Cerebellar cortex (tissue), 1 donor: ENCODE measurements around the gene IRAK1.
A peak's percentile ranks its signal among the peaks of the same experiment; 100 is the strongest.

Experiments used
- DNase-seq: peaks from one replicate; pipeline ENCODE4 v3.0.0-alpha.2; 2015; ENCODE audit warnings: low spot score

Gene IRAK1

GRCh38 chrX:153971124-153971449 lies 48.6 kb downstream of the IRAK1 start:
- peak; percentile 84 for DNase-seq

DNA sequence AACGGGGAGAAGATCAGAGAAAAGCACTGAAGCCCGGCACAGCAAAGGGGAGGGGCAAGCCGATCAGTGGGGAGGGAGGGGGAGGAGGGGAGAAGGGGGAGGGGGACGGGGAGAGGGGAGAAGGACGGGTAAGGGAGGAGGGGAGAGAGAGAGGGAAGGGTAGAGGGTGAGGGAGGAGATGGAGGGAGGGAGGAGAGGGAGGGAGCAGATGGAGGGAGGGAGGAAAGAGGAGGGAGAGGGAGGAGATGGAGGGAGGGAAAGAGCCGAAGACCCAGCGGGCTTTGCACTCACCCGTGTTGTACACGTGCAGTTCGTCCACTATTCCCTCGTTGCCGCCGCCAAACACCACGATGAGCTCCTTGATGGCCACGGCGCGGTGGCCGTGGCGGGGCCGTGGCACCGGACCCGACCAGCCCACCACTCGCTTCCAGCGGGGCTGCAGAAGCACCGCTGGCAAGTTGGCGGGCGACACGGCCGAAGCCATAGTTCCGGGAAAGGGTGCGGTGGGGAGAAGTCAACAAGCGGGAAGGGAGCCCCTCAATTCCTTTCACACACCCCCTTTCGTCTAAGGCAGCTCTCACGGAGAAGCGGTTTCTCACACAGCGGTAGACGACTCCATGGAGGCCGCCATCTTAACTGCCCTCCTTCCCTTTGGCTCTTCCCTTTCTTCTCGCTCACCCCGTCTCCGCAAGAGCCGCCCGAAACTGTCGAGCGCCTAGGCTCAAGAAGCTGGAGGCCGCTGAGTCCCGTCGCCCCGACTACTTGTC lies 49.2 kb downstream of the IRAK1 start:
- DNase-seq, result peak; percentile 81

DNA sequence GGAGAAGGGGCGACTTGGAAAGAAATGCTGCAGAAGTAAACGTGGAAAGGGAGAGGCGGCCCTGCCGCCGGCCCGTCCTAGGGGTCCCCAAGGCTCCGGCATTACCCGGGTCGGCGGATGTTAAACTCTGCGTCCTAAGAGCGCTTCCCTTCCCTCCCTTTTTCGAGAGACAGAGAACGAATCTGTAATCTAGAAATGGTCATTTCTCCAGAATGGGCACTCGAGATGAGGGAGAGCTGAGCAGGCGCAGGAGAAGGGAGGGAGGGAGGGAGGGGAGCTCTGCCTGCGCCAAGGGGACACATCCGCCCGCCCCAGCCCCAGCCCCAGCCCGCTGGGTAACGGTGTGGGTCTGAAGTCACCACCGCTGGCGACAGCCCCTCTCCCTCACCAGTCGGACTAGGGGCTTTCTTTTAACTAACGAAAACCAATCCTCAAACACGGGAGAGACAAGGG lies 49.8 kb downstream of the IRAK1 start:
- DNase-seq, result peak; percentile 59

- DNase-seq, result no peak
Measured at GRCh38 chrX:153969125-153969903, 50.4 kb downstream of the IRAK1 start.

DNA sequence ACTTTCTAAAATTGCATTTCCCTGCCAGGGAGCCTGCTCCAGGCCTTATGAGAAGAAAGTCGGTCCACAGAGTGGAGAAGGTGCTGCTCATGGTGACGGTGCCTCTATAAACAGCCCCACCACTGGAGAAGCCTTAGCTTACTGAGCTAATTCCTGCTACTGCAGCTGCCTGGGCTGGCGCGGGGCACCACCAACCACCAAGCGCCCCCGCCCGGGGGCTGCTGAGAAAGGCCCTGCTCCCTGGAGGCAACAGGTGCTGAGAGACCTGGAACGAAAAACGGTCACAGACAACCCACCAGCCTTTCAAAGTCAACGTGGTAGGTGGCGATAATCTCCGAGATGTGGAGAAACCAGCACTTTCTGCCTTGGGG lies 51.0 kb downstream of the IRAK1 start:
- DNase-seq, result no peak

DNA sequence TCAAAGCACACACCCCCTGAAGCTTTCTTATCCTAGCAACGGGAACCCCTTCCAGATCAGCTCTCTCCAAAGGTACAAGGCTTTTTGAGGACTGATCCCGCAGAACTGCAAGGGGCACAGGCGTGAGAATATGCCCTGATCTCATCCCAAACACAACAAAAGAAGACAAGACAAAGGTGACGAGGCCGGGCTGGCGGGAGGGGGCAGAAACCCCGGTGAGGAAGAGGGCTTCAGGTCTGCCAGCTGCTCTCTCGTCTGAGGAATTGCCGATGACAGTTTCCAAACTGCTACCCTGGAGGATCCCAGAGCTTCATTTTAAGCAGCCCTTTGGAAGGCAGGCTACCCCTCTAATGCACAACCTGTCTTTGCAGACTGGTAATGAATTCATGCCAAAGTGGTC lies 51.4 kb downstream of the IRAK1 start:
- no peak for DNase-seq

DNA sequence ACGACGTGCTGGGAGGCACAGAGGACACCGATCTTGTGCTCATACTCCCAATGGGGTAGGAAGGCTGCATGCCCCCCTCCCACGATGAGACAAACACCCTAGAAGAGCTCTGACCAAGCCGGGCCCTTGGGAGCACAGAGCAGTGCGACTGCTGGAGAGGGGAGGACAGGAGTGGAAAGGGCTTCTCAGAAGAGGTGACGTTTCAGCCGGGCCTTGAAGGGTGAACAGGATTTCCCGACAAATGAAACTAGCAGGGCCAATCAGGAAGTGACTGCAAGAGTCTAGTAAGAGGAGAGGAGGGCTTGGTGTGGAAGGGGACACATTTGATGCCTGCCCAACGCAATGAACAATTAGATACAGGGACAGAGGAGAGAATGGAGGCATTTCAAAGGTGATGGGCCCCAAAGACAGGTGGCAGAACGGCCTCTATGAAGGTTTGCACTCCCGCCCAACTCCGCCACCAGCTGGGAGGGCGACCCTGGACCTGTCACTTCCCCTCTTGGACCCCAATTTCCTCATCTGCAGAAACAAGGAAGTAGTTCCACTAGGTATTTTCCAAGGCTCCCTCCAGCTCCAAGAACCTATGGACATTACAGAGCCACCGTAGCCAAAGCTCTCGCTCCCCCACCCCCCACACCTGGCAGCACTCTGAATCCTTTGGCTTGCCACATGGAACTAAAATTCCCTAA lies 52.0 kb downstream of the IRAK1 start:
- no peak for DNase-seq

- DNase-seq, result no peak
Measured at GRCh38 chrX:153966841-153967535, 52.7 kb downstream of the IRAK1 start.

GRCh38 chrX:153966283-153966688 lies 53.4 kb downstream of the IRAK1 start:
- peak; percentile 84 for DNase-seq

DNA sequence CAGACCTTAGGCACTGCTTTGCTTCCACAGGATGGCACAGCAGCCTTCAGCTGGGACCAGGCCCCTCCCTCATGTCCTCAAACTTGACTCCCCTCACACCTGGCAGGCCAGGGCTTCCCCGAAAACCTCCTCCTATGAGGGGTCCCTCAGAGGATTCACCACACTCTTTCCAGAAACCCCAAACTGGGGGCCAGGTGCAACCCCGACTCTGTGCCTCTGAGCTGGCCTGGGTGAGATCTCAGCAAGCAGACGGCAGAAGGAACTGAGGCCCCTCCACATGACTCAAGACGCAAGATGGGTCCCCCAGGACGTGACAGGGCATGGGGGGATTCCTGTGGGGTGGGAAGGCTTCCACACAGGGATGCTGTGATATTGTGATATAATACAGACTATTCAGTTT lies 54.3 kb downstream of the IRAK1 start:
- no peak for DNase-seq

- DNase-seq, result no peak
Measured at GRCh38 chrX:153964105-153964504, 55.6 kb downstream of the IRAK1 start.

DNA sequence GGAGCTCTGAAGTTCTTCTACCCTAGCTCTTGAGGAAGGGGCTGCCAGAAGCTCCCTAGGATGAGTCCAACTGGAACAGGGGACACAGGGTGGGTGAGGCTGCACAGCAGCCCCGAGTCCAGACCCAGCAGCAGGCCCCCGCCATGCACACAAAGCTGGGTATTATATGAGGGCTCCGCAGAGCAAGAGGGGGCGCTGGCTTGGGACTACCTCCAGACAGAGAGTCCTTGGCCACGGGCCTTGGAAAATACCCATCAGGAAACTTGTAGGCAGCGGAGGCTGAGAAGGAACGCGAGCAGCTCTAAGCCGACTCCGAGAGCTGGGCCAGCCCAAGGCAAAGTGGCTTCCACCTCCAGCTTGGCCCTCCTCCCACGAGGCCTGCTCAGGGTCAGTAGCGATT lies 56.2 kb downstream of the IRAK1 start:
- no peak for DNase-seq

DNA sequence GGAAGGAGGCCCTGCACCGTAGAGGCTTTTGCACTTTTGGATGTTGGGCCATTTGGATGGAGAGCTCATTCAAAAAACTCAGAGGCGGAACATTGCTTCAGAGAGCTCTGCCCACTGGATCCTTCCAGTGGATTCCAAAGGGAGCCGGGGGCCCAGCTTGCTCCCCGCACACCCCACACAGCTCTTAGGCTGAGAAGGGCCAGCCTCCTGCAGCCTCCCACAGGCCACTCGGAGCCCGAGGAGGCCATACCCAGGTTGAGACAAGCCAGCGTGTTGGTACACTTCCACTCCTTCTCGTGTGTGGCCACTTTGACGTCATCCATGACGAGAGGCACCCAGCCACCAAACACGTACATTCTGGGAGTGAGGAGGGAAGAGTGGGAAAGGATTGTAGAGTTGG lies 58.4 kb downstream of the IRAK1 start:
- no peak for DNase-seq

DNA sequence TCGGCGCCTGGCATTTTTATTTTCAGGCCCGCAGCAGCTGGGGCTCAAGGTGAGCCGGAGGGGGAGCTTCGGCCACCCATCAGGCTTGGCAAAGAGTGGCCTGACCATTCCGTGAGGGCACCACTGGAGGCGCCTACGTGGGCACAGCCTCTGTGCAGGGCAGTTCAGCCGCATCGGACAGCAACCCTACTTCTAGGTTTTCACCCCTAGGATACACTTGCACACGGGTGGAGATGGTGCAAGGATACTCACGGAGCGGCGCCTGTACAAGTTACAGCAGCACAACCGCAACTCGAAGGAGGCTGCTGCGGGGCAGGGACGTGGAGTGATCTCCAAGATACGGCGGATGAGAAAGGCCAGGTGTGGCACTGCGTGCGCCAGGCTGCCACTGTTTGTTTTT lies 58.9 kb downstream of the IRAK1 start:
- no peak for DNase-seq
